T-helper 22 cell (primary cell): Measurements from ENCODE around the gene PDHA1.

Experiments
- DNase-seq: peaks from one replicate; pipeline ENCODE4 v3.0.0-alpha.2; 2020; ENCODE audit warnings: low read depth

The PDHA1 gene

DNA sequence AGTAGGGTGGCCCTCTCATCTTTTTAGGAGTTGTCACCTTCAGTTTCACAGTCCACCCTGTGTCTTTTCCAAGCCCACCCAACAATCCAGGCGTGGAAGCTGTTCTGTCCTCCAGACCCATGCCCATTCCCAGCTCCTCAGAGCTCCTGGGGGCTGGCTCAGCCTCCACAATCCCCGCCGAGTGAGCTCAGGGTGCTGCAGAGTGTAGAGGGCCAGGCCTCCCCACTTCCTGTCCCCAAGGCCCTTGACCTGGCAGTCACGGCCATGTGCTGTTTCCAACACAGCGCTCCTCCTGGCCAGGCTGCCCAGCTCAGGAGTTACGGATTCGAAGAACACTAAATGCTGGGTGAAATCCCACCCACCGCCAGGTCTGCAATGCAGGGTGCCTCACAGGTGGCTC lies 31.8 kb downstream of the PDHA1 start:
- no peak for DNase-seq

GRCh38 chrX:19377799-19378198 lies 34.1 kb downstream of the PDHA1 start:
- DNase-seq, result no peak

- no peak for DNase-seq
Observed at GRCh38 chrX:19381326-19381725, 37.6 kb downstream of the PDHA1 start.

- no peak for DNase-seq
Observed at GRCh38 chrX:19382555-19383145, 38.9 kb downstream of the PDHA1 start.

- no peak for DNase-seq
Observed at GRCh38 chrX:19386679-19387078, 43.0 kb downstream of the PDHA1 start.

DNA sequence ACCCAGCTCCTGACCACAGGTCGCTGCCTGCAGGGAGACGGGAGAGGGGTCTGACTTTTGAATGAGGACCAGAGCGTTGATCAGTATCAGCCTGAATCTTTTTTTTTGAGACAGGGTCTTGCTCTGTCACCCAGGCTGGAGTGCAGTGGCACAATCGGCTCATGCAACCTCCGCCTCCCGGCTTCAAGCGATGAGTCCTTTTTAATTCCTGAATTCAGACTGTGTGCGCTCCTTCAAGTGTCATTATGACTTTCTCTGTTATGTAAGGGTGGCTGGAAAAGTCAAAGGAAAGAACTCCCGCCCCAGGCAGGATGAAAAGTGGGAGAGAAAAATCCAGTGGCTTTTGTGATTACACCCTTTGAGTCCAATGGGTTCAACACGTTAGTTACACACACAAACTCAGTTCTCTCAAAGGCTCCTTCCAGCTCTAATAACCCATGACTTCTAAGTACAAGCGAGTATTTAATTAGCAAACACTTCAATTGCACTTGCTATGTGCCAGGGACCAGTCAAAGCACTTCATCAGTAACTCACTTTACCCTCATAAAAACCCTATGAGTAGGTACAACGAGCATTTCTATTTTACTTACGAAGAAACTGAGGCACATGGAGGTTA lies 44.4 kb downstream of the PDHA1 start:
- DNase-seq, result no peak

GRCh38 chrX:19388741-19389140 lies 45.0 kb downstream of the PDHA1 start:
- no peak for DNase-seq

GRCh38 chrX:19389227-19389845 lies 45.6 kb downstream of the PDHA1 start:
- DNase-seq, result no peak

- DNase-seq, result no peak
Observed at GRCh38 chrX:19392078-19392477, 48.4 kb downstream of the PDHA1 start.

DNA sequence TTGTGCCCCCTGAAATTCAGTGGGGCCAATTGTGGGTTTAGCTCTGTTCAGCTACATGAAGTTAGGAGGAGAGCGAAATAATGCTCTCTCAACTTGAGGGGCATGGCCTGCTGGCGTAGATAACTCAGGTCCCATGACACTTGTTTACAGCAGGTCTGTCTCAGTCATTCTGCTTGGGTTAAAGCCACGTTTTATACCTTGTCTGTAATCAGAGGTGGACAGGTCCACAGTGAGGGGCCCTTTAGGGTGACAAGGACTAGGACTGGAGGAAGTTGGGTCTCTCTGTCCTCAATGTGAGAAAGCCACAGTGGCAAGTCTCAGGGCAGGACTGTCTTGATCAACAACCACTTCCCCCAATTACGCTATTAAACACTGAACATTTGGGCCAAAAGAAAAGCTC lies 49.0 kb downstream of the PDHA1 start:
- no peak for DNase-seq

DNA sequence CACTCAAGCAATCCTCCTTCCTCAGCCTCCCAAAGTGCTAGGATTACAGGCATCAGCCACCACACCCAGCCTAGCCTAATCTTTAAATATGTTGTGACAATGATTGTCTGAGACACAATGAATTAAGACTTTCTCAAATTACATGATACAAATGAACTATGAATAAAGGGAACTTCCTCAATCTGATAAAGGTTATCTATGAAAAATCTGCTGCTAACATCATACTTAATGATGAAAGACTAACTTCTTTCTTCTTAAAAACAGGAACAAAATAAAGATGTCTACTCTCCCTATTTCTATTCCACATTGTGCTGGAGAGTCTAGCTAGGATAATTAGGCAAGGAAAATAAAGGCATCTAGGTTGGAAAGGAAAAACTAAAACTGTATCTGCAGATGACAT lies 60.0 kb downstream of the PDHA1 start:
- no peak for DNase-seq

GRCh38 chrX:19410259-19410658 lies 66.5 kb downstream of the PDHA1 start:
- no peak for DNase-seq
